Measurements from ENCODE around the gene MAP1B.

The MAP1B gene

GRCh38 chr5:72246954-72247442, 139.7 kb downstream of the MAP1B start:
- no peak overlapping the region for H3K4me3 ChIP-seq (replicated peaks; ENCODE audit: low read depth, low read length)
- DNase-seq (ENCODE audit: low read depth) = peak; percentile 32
- TF ChIP-seq, protein P1, sequence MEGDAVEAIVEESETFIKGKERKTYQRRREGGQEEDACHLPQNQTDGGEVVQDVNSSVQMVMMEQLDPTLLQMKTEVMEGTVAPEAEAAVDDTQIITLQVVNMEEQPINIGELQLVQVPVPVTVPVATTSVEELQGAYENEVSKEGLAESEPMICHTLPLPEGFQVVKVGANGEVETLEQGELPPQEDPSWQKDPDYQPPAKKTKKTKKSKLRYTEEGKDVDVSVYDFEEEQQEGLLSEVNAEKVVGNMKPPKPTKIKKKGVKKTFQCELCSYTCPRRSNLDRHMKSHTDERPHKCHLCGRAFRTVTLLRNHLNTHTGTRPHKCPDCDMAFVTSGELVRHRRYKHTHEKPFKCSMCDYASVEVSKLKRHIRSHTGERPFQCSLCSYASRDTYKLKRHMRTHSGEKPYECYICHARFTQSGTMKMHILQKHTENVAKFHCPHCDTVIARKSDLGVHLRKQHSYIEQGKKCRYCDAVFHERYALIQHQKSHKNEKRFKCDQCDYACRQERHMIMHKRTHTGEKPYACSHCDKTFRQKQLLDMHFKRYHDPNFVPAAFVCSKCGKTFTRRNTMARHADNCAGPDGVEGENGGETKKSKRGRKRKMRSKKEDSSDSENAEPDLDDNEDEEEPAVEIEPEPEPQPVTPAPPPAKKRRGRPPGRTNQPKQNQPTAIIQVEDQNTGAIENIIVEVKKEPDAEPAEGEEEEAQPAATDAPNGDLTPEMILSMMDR (IDR thresholded peaks at IDR 0.05; ENCODE audit: low read length, missing control alignments) = no peak

- H3K4me3 ChIP-seq (replicated peaks; ENCODE audit: low read depth, low read length) = no peak overlapping the region
- peak; percentile 91 for DNase-seq (ENCODE audit: low read depth)
- TF ChIP-seq, protein P1 (IDR thresholded peaks at IDR 0.05; ENCODE audit: low read length, missing control alignments) = no peak
Observed at GRCh38 chr5:72248410-72248981, 141.2 kb downstream of the MAP1B start.

DNA sequence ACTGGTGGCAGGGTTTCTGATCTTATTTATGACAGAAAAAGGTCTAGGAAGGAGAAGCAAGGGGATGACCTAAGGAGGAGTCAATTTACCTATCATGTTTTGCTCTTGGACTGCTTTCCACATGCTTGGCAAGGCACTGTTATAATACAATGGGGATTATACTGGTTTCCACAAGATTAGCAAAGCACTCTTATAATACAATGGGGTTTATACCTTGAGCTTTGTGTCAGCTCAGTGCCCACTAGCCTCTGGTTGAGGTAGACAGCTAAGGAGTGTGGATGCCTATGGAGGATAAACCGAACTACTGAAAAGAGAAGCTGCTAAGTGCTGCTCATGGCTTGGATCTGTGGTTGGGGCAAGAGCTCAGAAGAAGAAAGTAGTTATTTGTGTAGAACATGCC, 144.1 kb downstream of the MAP1B start:
- DNase-seq (ENCODE audit: low read depth) = no peak
- TF ChIP-seq, protein P1 (IDR thresholded peaks at IDR 0.05; ENCODE audit: low read length, missing control alignments) = no peak
- no peak overlapping the region for H3K4me3 ChIP-seq (replicated peaks; ENCODE audit: low read depth, low read length)

DNA sequence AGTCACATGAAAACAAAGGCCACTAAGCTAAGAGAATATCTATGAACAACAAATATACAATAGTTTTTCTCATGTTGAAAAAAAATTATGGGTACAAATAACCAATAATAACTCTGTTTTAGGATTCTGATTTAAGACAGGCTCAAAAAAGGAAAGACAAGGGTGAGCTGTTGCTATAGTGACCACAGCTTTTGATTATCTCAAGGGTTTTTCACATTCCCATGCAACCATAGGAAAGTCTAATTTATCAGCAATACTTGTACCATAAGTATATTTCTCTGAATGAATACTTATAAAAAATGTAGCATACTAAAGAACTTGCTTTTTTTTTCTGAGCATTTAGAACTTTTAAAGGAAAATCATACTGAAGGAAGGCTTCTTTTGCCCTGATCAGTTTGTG, 144.7 kb downstream of the MAP1B start:
- H3K4me3 ChIP-seq (replicated peaks; ENCODE audit: low read depth, low read length) = no peak overlapping the region
- no peak for DNase-seq (ENCODE audit: low read depth)
- TF ChIP-seq, protein P1 (IDR thresholded peaks at IDR 0.05; ENCODE audit: low read length, missing control alignments) = no peak

DNA sequence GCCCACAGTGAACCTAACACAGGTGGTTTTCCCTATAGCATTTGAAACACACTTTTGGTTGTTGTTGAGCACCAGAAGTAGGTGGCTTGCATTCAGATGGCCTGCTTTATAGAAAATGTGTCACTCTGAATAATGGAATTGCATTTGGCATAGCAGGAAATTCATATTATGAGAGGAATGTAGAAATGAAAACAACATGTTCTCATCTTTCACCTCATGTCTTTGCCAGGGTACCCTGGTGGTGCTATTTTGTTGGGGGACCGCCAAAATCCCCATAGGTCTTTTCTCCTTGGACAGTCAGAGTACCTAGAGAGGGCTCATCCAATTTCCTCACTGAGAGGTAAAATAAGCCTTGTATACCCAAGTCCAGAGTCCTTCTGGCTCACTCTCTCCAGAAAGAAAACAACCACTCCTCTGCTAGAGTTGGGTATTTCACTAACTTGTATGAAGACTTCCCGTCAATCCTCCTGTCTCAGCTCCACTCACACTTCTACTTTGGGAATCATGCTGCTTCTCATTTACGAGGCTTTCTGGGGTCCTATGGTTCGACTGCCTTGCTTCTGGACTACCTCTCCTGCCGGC, 145.4 kb downstream of the MAP1B start:
- DNase-seq (ENCODE audit: low read depth) = peak; percentile 35
- TF ChIP-seq, protein P1 (IDR thresholded peaks at IDR 0.05; ENCODE audit: low read length, missing control alignments) = no peak
- H3K4me3 ChIP-seq (replicated peaks; ENCODE audit: low read depth, low read length) = no peak overlapping the region

GRCh38 chr5:72255237-72255636, 148.0 kb downstream of the MAP1B start:
- H3K4me3 ChIP-seq (replicated peaks; ENCODE audit: low read depth, low read length) = no peak overlapping the region
- no peak for DNase-seq (ENCODE audit: low read depth)
- TF ChIP-seq, protein P1 (IDR thresholded peaks at IDR 0.05; ENCODE audit: low read length, missing control alignments) = no peak

GRCh38 chr5:72255670-72256069, 148.4 kb downstream of the MAP1B start:
- TF ChIP-seq, protein P1 (IDR thresholded peaks at IDR 0.05; ENCODE audit: low read length, missing control alignments) = no peak
- DNase-seq (ENCODE audit: low read depth) = no peak
- no peak overlapping the region for H3K4me3 ChIP-seq (replicated peaks; ENCODE audit: low read depth, low read length)
